ENCODE measurements around the gene TMEM167B.
A peak's percentile ranks its signal among the peaks of the same experiment; 100 is the strongest.
"Not testable (repeated sequence)": the region's sequence is repeated elsewhere in the genome, so short reads cannot be mapped to it uniquely, and the experiment has no call there.

TMEM167B gene

DNA sequence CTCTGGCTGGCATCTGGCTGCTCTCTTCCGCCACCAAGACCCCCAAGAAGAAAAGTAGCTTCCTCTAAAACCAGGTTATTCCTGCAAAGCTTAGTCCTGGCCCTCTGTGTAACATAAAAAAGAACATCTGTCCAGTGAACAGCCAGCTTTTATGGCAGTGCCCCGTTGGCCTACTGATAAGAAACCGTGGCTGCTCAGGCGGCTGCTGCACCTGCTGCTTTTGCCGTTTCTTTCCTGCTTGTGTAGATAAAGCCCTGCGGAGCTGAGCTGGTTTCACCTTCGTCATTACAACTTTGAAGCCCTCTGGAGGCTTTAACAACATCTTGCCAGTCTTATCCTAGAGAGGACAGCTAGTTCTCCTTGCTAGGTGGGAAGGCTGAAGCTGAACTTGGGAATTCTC lies 43.9 kb downstream of the TMEM167B start:
- in situ Hi-C loops (cut with MboI; ENCODE audit: low pct_unique_long_range_greater_than_20kb, low sequenced_read_pairs, unreplicated experiment), result no loop called here
- peak; percentile 44 for DNase-seq (ENCODE audit: low spot score)
- TF ChIP-seq, protein P1, sequence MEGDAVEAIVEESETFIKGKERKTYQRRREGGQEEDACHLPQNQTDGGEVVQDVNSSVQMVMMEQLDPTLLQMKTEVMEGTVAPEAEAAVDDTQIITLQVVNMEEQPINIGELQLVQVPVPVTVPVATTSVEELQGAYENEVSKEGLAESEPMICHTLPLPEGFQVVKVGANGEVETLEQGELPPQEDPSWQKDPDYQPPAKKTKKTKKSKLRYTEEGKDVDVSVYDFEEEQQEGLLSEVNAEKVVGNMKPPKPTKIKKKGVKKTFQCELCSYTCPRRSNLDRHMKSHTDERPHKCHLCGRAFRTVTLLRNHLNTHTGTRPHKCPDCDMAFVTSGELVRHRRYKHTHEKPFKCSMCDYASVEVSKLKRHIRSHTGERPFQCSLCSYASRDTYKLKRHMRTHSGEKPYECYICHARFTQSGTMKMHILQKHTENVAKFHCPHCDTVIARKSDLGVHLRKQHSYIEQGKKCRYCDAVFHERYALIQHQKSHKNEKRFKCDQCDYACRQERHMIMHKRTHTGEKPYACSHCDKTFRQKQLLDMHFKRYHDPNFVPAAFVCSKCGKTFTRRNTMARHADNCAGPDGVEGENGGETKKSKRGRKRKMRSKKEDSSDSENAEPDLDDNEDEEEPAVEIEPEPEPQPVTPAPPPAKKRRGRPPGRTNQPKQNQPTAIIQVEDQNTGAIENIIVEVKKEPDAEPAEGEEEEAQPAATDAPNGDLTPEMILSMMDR (IDR thresholded peaks at IDR 0.05; ENCODE audit: extremely low read depth, insufficient read depth, missing control alignments), result no peak

DNA sequence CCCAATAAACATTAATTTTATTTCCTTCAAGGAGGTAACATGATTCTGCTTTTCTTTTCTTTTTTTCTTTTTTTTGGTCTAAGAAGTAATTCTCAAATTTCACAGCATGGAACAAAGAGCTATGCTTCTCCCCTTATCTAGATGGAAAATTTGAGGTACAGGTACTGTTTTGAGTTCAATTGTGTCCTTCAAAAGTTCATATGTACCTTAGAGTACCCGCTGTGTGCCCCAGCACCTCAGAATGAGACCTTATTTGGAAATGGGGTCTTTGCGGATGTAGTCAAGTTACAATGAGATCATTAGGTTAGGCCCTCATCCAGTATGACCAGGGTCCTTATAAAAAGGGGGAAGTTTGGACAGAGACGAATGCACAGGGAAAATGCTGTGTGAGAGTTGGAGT lies 45.4 kb downstream of the TMEM167B start:
- in situ Hi-C loops (cut with MboI; ENCODE audit: low pct_unique_long_range_greater_than_20kb, low sequenced_read_pairs, unreplicated experiment), result no loop called here
- no peak for DNase-seq (ENCODE audit: low spot score)
- TF ChIP-seq, protein P1 (IDR thresholded peaks at IDR 0.05; ENCODE audit: extremely low read depth, insufficient read depth, missing control alignments), result no peak

DNA sequence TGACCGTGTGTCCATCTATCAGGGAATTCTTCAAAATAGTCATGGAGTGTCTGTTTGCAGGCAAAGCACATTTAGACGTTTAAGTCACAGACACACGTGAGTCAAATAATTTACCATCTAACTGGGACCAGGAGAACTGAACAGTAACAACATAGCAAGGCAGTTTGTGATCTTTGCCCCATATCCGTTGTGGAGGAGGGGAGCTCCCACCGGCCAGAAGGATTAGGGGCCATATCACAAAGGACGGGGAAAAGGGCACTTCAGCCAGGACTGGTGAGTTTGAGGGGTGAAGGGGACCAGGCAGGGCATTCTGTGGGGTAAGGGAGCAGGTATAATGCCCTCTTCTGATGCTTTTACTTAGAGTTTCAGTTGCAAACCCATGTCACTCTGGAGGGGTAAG lies 46.2 kb downstream of the TMEM167B start:
- in situ Hi-C loops (cut with MboI; ENCODE audit: low pct_unique_long_range_greater_than_20kb, low sequenced_read_pairs, unreplicated experiment), result no loop called here
- no peak for DNase-seq (ENCODE audit: low spot score)
- TF ChIP-seq, protein P1 (IDR thresholded peaks at IDR 0.05; ENCODE audit: extremely low read depth, insufficient read depth, missing control alignments), result no peak

DNA sequence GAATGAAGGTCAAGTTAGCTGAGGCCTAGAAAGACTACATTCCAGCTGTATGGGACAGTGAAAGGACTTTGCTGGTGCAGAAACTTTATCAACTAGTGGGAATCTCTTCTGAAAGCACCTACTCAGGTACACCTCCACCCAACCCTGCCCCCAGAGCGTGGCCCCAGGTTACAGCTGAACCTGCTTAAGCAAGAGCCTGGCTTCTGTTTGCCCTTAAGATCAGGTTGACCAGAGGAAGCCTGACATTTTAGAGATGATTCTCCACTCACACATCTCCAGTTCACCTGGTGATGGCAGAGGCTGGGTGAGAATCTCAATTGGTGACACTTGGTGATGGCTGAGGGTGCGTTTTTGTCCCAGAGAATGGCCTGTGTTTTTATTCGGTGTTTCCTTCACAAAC lies 47.4 kb downstream of the TMEM167B start:
- TF ChIP-seq, protein P1 (IDR thresholded peaks at IDR 0.05; ENCODE audit: extremely low read depth, insufficient read depth, missing control alignments), result no peak
- in situ Hi-C loops (cut with MboI; ENCODE audit: low pct_unique_long_range_greater_than_20kb, low sequenced_read_pairs, unreplicated experiment), result no loop called here
- DNase-seq (ENCODE audit: low spot score), result no peak

DNA sequence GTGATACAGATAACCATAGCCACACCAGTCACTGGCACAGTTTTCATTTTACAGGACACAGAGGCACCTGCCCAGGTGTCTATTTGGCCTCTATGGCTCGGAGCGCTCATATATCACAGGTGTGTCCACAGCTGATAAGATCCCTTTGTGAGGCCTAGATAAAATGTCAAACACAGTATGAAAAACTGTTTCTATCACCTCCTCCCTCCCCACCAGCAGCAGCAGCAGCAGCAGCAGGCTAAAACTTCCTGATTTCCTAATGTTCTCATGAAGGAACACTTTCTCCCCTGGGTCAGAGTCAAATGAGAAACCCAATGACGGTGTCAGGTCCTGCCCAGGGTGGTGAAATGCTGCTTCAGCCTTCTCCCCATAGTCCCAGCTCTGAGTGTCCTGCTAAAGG lies 47.8 kb downstream of the TMEM167B start:
- DNase-seq (ENCODE audit: low spot score), result no peak
- in situ Hi-C loops (cut with MboI; ENCODE audit: low pct_unique_long_range_greater_than_20kb, low sequenced_read_pairs, unreplicated experiment), result no loop called here
- TF ChIP-seq, protein P1 (IDR thresholded peaks at IDR 0.05; ENCODE audit: extremely low read depth, insufficient read depth, missing control alignments), result no peak

DNA sequence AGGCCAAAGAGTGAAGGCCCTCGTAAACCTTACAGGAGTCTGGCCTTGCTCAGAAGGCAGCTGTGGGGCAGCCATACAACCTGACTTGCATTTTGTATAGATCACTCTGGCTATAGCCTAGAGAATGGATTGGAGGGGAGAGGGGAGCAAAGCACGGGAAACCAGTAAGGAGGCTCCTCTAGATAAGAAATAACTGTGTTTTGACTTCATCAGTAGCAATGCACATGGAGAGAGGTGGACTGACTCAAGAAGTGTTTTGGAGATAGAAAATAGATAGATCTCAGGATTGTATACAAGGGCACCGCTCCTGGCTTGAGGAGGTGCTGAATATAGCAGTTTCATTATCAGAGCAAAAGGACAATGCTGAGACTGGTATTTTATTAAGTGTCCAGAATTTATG lies 49.8 kb downstream of the TMEM167B start:
- DNase-seq (ENCODE audit: low spot score), result no peak
- TF ChIP-seq, protein P1 (IDR thresholded peaks at IDR 0.05; ENCODE audit: extremely low read depth, insufficient read depth, missing control alignments), result no peak
- in situ Hi-C loops (cut with MboI; ENCODE audit: low pct_unique_long_range_greater_than_20kb, low sequenced_read_pairs, unreplicated experiment), result no loop called here

DNA sequence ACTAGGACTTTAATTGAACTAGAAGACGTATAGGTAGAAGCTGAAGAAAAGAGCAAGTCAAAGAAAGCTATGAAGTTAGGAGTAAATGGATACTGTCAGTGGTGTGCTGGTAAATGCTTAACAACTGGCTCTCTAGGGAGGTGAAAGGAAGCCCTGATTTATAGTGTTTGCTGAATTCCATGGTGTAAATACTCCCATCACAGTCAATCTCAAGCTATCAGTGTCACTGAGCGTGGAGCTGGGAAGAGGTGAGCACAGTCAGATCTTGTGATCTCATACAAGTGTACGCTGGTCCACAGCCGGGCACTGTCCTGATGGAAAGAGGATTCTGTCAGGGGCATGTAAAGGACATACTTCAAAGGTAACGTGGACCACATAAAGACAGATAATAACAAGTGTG lies 51.7 kb downstream of the TMEM167B start:
- no peak for DNase-seq (ENCODE audit: low spot score)
- in situ Hi-C loops (cut with MboI; ENCODE audit: low pct_unique_long_range_greater_than_20kb, low sequenced_read_pairs, unreplicated experiment), result no loop called here
- TF ChIP-seq, protein P1 (IDR thresholded peaks at IDR 0.05; ENCODE audit: extremely low read depth, insufficient read depth, missing control alignments), result no peak

DNA sequence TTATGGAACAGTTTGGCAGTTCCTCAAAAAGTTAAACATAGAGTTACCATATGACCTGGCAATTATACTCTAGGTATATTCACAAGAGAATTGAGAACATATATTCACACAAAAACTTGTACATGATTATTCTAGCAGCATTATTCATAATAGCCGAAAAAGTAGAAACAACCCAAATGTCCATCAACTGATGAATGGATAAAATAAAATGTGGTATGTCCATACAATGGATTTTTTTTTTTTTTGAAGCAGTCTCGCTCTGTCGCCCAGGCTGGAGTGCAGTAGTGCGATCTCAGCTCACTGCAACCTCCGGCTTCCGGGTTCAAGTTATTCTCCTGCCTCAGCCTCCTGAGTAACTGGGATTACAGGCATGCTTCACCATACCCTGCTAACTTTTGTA lies 52.2 kb downstream of the TMEM167B start:
- DNase-seq (ENCODE audit: low spot score); in situ Hi-C loops (cut with MboI; ENCODE audit: low pct_unique_long_range_greater_than_20kb, low sequenced_read_pairs, unreplicated experiment): not testable (repeated sequence)

Measured in GM13977 (cell line).